OCI-LY1 (cell line): ENCODE results near the gene SLC9A7.

Experiments used
- CTCF ChIP-seq: fragments of 200-600 bp; sonication (generic), shearing (Covaris generic); IDR thresholded peaks from 2 replicates; pipeline ENCODE4 v1.5.1; 2017; ENCODE audit warnings: mild to moderate bottlenecking, antibody characterized with exemption, low read length, moderate library complexity, mixed read lengths
- EZH2 ChIP-seq: fragments of 200-600 bp; sonication (generic), shearing (Covaris generic); IDR thresholded peaks from 2 replicates; pipeline ENCODE4 v1.8.0; 2017; ENCODE audit warnings: borderline replicate concordance, mixed run types, mild to moderate bottlenecking, antibody characterized with exemption, low read length, moderate library complexity, mixed read lengths

GRCh38 chrX:46686003-46686645 is 72.8 kb downstream of the SLC9A7 start:
- TF ChIP-seq CTCF: peak; percentile 56
- no peak for TF ChIP-seq EZH2
